Prostate gland (tissue), 2 donors: ENCODE measurements around the gene DNLZ. TPM values are rescaled to one million over a fixed set of nuclear protein-coding genes. Genes with fewer than 3 reads are reported as not detected.

ENCODE experiments used
- DNase-seq: peaks from one replicate; pipeline ENCODE4 v3.0.0-alpha.2; 2019; ENCODE audit warnings: low spot score
- H3K27ac ChIP-seq, 2 donors: fragments of 200-600 bp; sonication (generic); 2 replicates each; pipeline ENCODE4 v1.5.1; 2017 to 2019
- H3K27me3 ChIP-seq: fragments of 200-600 bp; sonication (generic); replicated peaks from 2 replicates; pipeline ENCODE4 v1.5.1; 2019; ENCODE audit not compliant: insufficient read depth
- H3K36me3 ChIP-seq, 2 donors: fragments of 200-600 bp; sonication (generic); 1 replicate in 1 of 2; 2 replicates in 1 of 2; pipeline versions ENCODE4 v1.5.1 to v1.8.1; 2017 to 2019
- H3K4me1 ChIP-seq: fragments of 200-600 bp; sonication (generic); replicated peaks from 2 replicates; pipeline ENCODE4 v1.5.1; 2019
- H3K4me3 ChIP-seq, 2 donors: fragments of 200-600 bp; sonication (generic); 2 replicates each; pipeline ENCODE4 v1.5.1; 2017 to 2019
- H3K9me3 ChIP-seq: fragments of 200-600 bp; sonication (generic); 2 replicates; pipeline ENCODE4 v1.5.1; 2017
- POLR2A ChIP-seq: fragments of 450-650 bp; IDR thresholded peaks from one replicate; pipeline ENCODE4 v1.6.1; 2016; ENCODE audit warnings: antibody characterized with exemption, mild to moderate bottlenecking
- POLR2AphosphoS5 ChIP-seq: sonication (generic); formaldehyde crosslinking; IDR thresholded peaks from one replicate; pipeline ENCODE4 v1.6.1; 2017; ENCODE audit warnings: antibody characterized with exemption
- WGBS: methylation state at CpG from one replicate; pipeline ENCODE4 v1.1.5; 2018; 5-methylcytosine and 5-hydroxymethylcytosine counted together
- intact Hi-C: fragments of 100-400 bp; cut with DNase I; formaldehyde crosslinking; loops from one replicate; pipeline ENCODE4 v1.14.2; 2022
- total RNA-seq, 2 donors: library from RNA; depleted of rRNA; stranded (reverse); fragments of >200 nt; gene quantifications; one replicate each; pipeline ENCODE4 v1.1.0, GENCODE V29; 2016
- TF ChIP-seq, protein P1 (sequence below), 4 experiments: fragments of 200-600 bp in 2 of 4; fragments of 450-650 bp in 2 of 4; sonication (generic) in 2 of 4; IDR thresholded peaks; 1 replicate in 3 of 4; 2 replicates in 1 of 4; pipeline ENCODE4 v1.5.1; 2016 to 2019; ENCODE audit warnings: antibody characterized with exemption in 4 of 4, mild to moderate bottlenecking in 2 of 4, moderate library complexity in 2 of 4

DNLZ gene
- total RNA-seq, 2 donors from 2014 or later: 37.6 to 64.3 TPM

DNA sequence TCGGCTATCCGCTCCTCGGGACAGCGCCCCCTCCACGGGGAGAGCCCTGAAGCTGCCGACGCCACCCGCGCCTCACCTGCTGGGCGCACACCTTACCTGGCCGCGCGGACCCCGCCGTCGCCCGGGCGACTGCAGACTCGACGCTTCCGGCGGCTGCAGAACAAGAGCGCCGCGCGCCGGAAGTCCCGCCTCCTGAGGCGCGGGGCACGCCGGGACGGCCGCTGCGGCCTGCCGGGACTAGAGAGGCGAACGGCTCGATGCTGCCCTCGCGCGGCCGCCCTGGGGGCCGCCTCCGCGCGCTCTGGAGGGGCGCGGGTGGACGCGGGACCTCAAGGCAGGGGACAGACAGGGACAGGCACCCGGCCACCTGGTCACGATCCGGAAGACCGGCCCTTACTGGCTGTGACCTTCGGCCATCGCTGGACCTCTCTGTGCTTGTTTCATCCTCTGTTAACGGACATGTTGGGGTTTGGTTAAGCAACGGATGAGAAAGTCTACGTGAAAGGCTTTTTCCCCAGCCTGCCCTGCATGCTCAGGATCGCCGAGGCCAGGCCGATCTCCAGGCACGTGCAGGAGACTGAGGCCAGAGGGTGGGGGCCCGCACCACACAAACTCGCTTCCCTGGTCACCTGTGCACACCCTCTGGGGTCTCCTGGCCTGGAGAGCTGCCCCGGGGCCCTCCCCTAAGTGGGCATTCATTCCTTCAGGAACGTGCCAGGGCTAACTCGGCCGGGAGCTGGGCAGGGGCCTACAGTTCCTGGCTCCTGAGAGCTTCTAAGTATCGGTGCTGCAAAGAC lies 36.7 kb upstream of the DNLZ start, which contains the start of gene SNAPC4:
SNAPC4 (minus strand) TSS at position 133 of the 797 bp plus-strand sequence. CDS start 1,742 bp downstream, outside the sequence.
- Histone ChIP-seq H3K9me3 (no peaks in the 10 kb centered on the region), H3K36me3 (peaks cover 0 to 5% of the 10 kb centered on the region in 2 donors), H3K4me3 (peak within 1 kb of the TSS; percentile 71 to 95), H3K27ac (peak within 1 kb of the TSS in 1 of 2 donors; percentile 57), H3K4me1 (peaks cover 12% of the 10 kb centered on the region), H3K27me3 (no peaks in the 10 kb centered on the region)
- TF ChIP-seq, protein P1, sequence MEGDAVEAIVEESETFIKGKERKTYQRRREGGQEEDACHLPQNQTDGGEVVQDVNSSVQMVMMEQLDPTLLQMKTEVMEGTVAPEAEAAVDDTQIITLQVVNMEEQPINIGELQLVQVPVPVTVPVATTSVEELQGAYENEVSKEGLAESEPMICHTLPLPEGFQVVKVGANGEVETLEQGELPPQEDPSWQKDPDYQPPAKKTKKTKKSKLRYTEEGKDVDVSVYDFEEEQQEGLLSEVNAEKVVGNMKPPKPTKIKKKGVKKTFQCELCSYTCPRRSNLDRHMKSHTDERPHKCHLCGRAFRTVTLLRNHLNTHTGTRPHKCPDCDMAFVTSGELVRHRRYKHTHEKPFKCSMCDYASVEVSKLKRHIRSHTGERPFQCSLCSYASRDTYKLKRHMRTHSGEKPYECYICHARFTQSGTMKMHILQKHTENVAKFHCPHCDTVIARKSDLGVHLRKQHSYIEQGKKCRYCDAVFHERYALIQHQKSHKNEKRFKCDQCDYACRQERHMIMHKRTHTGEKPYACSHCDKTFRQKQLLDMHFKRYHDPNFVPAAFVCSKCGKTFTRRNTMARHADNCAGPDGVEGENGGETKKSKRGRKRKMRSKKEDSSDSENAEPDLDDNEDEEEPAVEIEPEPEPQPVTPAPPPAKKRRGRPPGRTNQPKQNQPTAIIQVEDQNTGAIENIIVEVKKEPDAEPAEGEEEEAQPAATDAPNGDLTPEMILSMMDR (IDR thresholded peaks at IDR 0.05): peak; percentile 94 to 99 (median 98)
- TF ChIP-seq POLR2A: peak; percentile 45
- TF ChIP-seq POLR2AphosphoS5: peak; percentile 75
- peak; percentile 73 for DNase-seq
- 7% methylated on average over 55 of the region's 71 CpGs for WGBS
- intact Hi-C loops: no loop called here

DNA sequence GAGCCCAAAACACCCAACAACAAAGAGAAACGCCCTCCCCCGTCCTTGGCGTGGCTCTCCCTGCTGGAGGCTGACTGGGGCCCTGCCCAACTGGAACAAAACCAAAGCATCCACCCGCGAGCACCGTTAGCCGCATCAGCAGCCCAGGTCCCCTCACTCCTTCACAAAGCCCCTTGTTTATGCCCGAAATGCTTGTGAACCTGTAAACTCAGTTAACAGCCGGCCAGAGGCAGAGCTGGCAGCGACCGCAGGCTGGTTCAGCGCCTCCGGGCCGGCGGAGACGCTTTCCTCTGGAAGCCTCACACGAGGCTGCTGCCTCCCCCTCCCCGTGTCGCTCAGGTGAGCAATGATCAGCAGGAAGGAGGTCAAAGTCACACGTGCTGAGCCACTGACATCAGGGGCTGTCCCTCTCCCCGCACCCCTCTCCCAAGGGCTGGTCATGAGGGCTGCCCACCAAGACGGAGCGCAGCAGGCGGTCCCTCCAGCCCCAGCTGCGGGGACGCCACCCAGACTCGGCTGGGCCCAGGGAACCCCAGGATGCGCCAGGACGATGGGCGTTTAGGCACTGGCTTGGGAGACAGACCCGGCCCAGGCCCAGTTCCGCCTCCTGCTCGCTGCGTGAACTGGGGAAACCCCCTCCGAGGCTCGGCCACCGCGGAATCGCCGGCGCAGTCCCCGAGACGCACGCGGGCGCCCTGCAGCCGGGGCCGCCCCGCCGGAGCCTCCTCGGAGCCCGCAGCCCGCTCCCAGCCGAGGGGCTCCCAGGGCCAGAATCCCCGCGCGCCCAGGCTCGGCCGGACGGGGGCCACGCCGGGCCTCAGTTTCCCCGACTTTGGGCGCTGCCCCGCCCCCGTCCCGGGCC lies 35.9 kb upstream of the DNLZ start:
- H3K27ac ChIP-seq: peak overlapping the region in 1 of 2 donors; percentile 57

DNA sequence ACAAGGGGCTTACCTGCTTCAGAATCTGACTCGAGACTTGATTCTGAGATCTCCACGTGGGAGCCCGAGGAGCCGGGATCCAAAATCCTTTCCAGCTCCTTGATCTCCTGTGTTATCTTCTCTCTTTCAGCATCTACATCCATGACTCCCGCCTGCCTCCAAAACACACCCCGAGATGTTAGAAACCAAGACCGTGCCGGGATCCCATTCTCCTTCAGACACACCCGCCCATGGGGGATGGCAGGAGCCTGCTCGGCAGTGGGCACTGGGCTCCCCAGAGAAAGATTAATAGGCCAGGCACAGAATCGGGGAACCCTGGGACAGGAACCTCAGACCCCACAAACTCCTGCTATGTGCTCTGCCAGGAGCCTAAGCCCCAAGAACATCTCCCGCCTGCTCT lies 34.7 kb upstream of the DNLZ start:
- intact Hi-C loops: no loop called here
- Histone ChIP-seq H3K9me3 (no peaks in the 10 kb centered on the region), H3K4me3 (no peak overlapping the region), H3K36me3 (peaks cover 11 to 17% of the 10 kb centered on the region in 2 donors), H3K4me1 (peaks cover 12% of the 10 kb centered on the region), H3K27me3 (no peaks in the 10 kb centered on the region), H3K27ac (no peak overlapping the region)
- WGBS: 94% methylated on average over 12 of the region's 12 CpGs
- DNase-seq: no peak
- TF ChIP-seq POLR2A: no peak
- TF ChIP-seq POLR2AphosphoS5: no peak
- TF ChIP-seq, protein P1 (IDR thresholded peaks at IDR 0.05): no peak

More for the DNA sequence above, 35.9 kb upstream of the DNLZ start:
- H3K9me3 ChIP-seq: no peaks in the 10 kb centered on the region
- peaks cover 12% of the 10 kb centered on the region for H3K4me1 ChIP-seq
- DNase-seq: no peak
- 2% methylated on average over 33 of the region's 67 CpGs for WGBS
- peak overlapping the region; percentile 71 to 95 for H3K4me3 ChIP-seq
- intact Hi-C loops: no loop called here
- TF ChIP-seq, protein P1 (IDR thresholded peaks at IDR 0.05): no peak
- TF ChIP-seq POLR2AphosphoS5 (no peak), POLR2A (no peak)
- H3K36me3 ChIP-seq: peaks cover 6 to 11% of the 10 kb centered on the region in 2 donors
- H3K27me3 ChIP-seq: no peaks in the 10 kb centered on the region

DNA sequence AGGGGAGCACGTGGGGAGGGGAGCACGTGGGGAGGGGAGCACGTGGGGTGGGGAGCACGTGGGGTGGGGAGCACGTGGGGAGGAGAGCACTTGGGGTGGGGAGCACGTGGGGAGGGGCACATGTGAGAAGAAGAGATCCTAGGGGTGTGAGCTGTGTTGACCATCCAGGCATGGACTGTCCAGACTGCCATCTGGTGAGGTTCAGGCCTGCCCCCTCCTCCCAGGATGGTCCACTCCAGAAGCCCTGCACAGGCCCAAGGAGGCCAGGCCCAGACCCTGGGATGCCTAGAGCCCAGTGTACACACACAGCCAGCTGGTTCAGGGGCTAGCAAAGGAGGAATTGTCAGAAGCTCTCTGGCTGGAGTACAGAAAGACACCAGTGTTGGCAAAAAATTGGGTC lies 34.1 kb upstream of the DNLZ start:
- WGBS: 77% methylated on average over 6 of the region's 6 CpGs
- no peak overlapping the region for H3K27ac ChIP-seq
- intact Hi-C loops: no loop called here
- H3K9me3 ChIP-seq: no peaks in the 10 kb centered on the region
- TF ChIP-seq, protein P1 (IDR thresholded peaks at IDR 0.05): no peak
- TF ChIP-seq POLR2AphosphoS5 (no peak), POLR2A (no peak)
- H3K4me1 ChIP-seq: peaks cover 12% of the 10 kb centered on the region
- no peaks in the 10 kb centered on the region for H3K27me3 ChIP-seq
- peaks cover 11 to 19% of the 10 kb centered on the region in 2 donors for H3K36me3 ChIP-seq
- no peak for DNase-seq
- H3K4me3 ChIP-seq: no peak overlapping the region
